Measurements from ENCODE around the gene PSMG2.

- TF ChIP-seq POLR2A (IDR thresholded peaks at IDR 0.05): no peak
- TF ChIP-seq CTCF (IDR thresholded peaks at IDR 0.05): no peak
- no peak for TF ChIP-seq POLR2AphosphoS5 (IDR thresholded peaks at IDR 0.05)
These were observed 44.9 kb downstream of the PSMG2 start for GRCh38 chr18:12747530-12748315.

Data from breast epithelium (tissue), 3 donors.